T-cell (primary cell): ENCODE measurements around the gene CAMK2A. TPM values are rescaled to one million over a fixed set of nuclear protein-coding genes. Genes with fewer than 3 reads are reported as not detected.

Experiments used
- ATAC-seq, 4 experiments: fragments of 200-7000 bp in 3 of 4; fragments of 150-1000 bp in 1 of 4; cut with Tn5 transposase; replicated peaks in 1 of 4; 1 replicate in 3 of 4; 2 replicates in 1 of 4; pipeline ENCODE4 v1.10.0; 2021; ENCODE audit warnings: moderate library complexity in 3 of 4, mild to moderate bottlenecking in 2 of 4, moderate number of reproducible peaks in 1 of 4
- CTCF ChIA-PET, 2 donors: fragments of 300-600 bp; sonication (Branson Sonifier 250); formaldehyde crosslinking; loops; one replicate each; lab custom pipeline; 2022; ENCODE audit warnings: antibody characterized with exemption in 2 of 2; lab: Charles Lee
- POLR2A ChIA-PET, 2 donors: fragments of 300-600 bp; sonication (Branson Sonifier 250); formaldehyde crosslinking; loops; one replicate each; lab custom pipeline; 2022; ENCODE audit warnings: antibody characterized with exemption in 2 of 2; lab: Charles Lee
- DNase-seq, 35 experiments: peaks; one replicate each; pipeline versions ENCODE4 v3.0.0 to v3.0.0-alpha.2; 2013 to 2023
- H3K27ac ChIP-seq: one replicate; pipeline ENCODE4 v1.5.1; 2013; ENCODE audit warnings: low read length
- H3K27me3 ChIP-seq, 2 experiments: replicated peaks in 1 of 2; 1 replicate in 1 of 2; 2 replicates in 1 of 2; pipeline versions ENCODE4 v1.6.1 to v1.7.0; 2013; ENCODE audit warnings: low read length in 1 of 2, mixed read lengths in 1 of 2; ENCODE audit not compliant: control insufficient read depth in 2 of 2, insufficient read depth in 2 of 2; ENCODE audit errors: extremely low read depth in 1 of 2
- H3K36me3 ChIP-seq, 2 donors: 1 replicate in 1 of 2; 2 replicates in 1 of 2; pipeline versions ENCODE4 v1.6.1 to v1.7.0; 2013; ENCODE audit warnings: low read length in 1 of 2; ENCODE audit not compliant: control insufficient read depth in 2 of 2, insufficient read depth in 1 of 2; ENCODE audit errors: extremely low read depth in 1 of 2
- H3K4me1 ChIP-seq, 2 experiments: 1 replicate in 1 of 2; 2 replicates in 1 of 2; pipeline versions ENCODE4 v1.6.1 to v1.7.0; 2013; ENCODE audit warnings: low read length in 2 of 2, mixed read lengths in 1 of 2; ENCODE audit not compliant: insufficient read depth in 2 of 2, control insufficient read depth in 1 of 2; ENCODE audit errors: extremely low read depth in 1 of 2
- H3K4me3 ChIP-seq, 2 donors: 1 replicate in 1 of 2; 2 replicates in 1 of 2; pipeline versions ENCODE4 v1.5.1 to v1.7.0; 2013; ENCODE audit warnings: mild to moderate bottlenecking in 2 of 2, low read length in 1 of 2, moderate library complexity in 1 of 2; ENCODE audit not compliant: control insufficient read depth in 1 of 2; ENCODE audit errors: extremely low read depth in 1 of 2
- H3K9me3 ChIP-seq: 2 replicates; pipeline ENCODE4 v1.7.0; 2013
- H3K27ac Mint-ChIP-seq, 2 donors: one replicate each; pipeline ENCODE4 v1.8.0; 2020 to 2021; ENCODE audit warnings: mild to moderate bottlenecking in 2 of 2, mixed read lengths in 2 of 2
- H3K27me3 Mint-ChIP-seq, 2 donors: one replicate each; pipeline ENCODE4 v1.8.0; 2021 to 2022; ENCODE audit warnings: mixed read lengths in 2 of 2
- H3K36me3 Mint-ChIP-seq: one replicate; pipeline ENCODE4 v1.8.0; 2021; ENCODE audit warnings: mixed read lengths
- H3K4me1 Mint-ChIP-seq, 3 donors: one replicate each; pipeline ENCODE4 v1.8.0; 2020 to 2022; ENCODE audit warnings: mixed read lengths in 3 of 3, mild to moderate bottlenecking in 1 of 3
- H3K4me3 Mint-ChIP-seq, 3 donors: one replicate each; pipeline ENCODE4 v1.8.0; 2020 to 2022; ENCODE audit warnings: mild to moderate bottlenecking in 3 of 3, mixed read lengths in 3 of 3, moderate library complexity in 3 of 3
- H3K9me3 Mint-ChIP-seq, 3 donors: one replicate each; pipeline ENCODE4 v1.8.0; 2020 to 2022; ENCODE audit warnings: mixed read lengths in 3 of 3
- WGBS: methylation state at CpG from one replicate; pipeline ENCODE4 v1.1.5; 2013; ENCODE audit warnings: missing lambda C conversion rate; ENCODE audit not compliant: insufficient coverage; 5-methylcytosine and 5-hydroxymethylcytosine counted together
- total RNA-seq, 35 experiments: library from RNA in 6 of 35; stranded (reverse) in 6 of 35; fragments of 120-200 nt in 1 of 35; gene quantifications; one replicate each; pipeline versions ENCODE4 v1.2.1 to v1.2.4 and lab custom pipeline; 2013 to 2026

Gene CAMK2A
- total RNA-seq, 5 donors from 2014 or later (not counting 1 experiment from before 2014, with no cell fraction given), result not detected

GRCh38 chr5:150186897-150187296, 102.7 kb downstream of the CAMK2A start:
- peaks cover 27 to 38% of the 10 kb centered on the region in 2 donors for H3K27me3 Mint-ChIP-seq
- no peak overlapping the region for H3K27ac Mint-ChIP-seq
- ChIA-PET POLR2A (no interaction called here), CTCF (no interaction called here)
- H3K4me1 Mint-ChIP-seq, result no peaks in the 10 kb centered on the region
- H3K36me3 Mint-ChIP-seq, result no peaks in the 10 kb centered on the region
- no peaks in the 10 kb centered on the region for H3K36me3 ChIP-seq
- H3K4me3 ChIP-seq, result no peak overlapping the region
- 83% methylated on average over 1 of the region's 4 CpGs for WGBS
- no peaks in the 10 kb centered on the region for H3K9me3 Mint-ChIP-seq
- DNase-seq (no peak), ATAC-seq (no peak)
- H3K9me3 ChIP-seq, result no peaks in the 10 kb centered on the region
- peaks cover 14 to 44% of the 10 kb centered on the region in 2 experiments for H3K27me3 ChIP-seq
- no peak overlapping the region for H3K4me3 Mint-ChIP-seq
- H3K27ac ChIP-seq, result no peak overlapping the region
- H3K4me1 ChIP-seq, result no peaks in the 10 kb centered on the region

GRCh38 chr5:150186137-150186536, 103.4 kb downstream of the CAMK2A start:
- no peaks in the 10 kb centered on the region for H3K4me1 ChIP-seq
- H3K36me3 ChIP-seq, result no peaks in the 10 kb centered on the region
- no peak for ATAC-seq
- CTCF ChIA-PET, result no interaction called here
- H3K27ac ChIP-seq, result no peak overlapping the region
- no peak overlapping the region for H3K4me3 Mint-ChIP-seq
- H3K4me3 ChIP-seq, result no peak overlapping the region
- POLR2A ChIA-PET, result no interaction called here
- H3K27me3 ChIP-seq, result peaks cover 13 to 39% of the 10 kb centered on the region in 2 experiments
- DNase-seq, result no peak
- no peaks in the 10 kb centered on the region for H3K36me3 Mint-ChIP-seq
- peaks cover 21 to 31% of the 10 kb centered on the region in 2 donors for H3K27me3 Mint-ChIP-seq
- 74% methylated on average over 6 of the region's 8 CpGs for WGBS
- no peaks in the 10 kb centered on the region for H3K4me1 Mint-ChIP-seq
- H3K9me3 Mint-ChIP-seq, result no peaks in the 10 kb centered on the region
- no peak overlapping the region for H3K27ac Mint-ChIP-seq
- H3K9me3 ChIP-seq, result no peaks in the 10 kb centered on the region

- Histone ChIP-seq H3K36me3 (no peaks in the 10 kb centered on the region), H3K4me1 (no peaks in the 10 kb centered on the region), H3K27me3 (peaks cover 11 to 36% of the 10 kb centered on the region in 2 experiments), H3K27ac (no peak overlapping the region), H3K4me3 (no peak overlapping the region), H3K9me3 (no peaks in the 10 kb centered on the region)
- Mint-ChIP-seq H3K36me3 (no peaks in the 10 kb centered on the region), H3K4me1 (no peaks in the 10 kb centered on the region), H3K9me3 (no peaks in the 10 kb centered on the region), H3K27me3 (peaks cover 16 to 24% of the 10 kb centered on the region in 2 donors), H3K4me3 (no peak overlapping the region), H3K27ac (no peak overlapping the region)
- WGBS, result 82% methylated on average over 8 of the region's 12 CpGs
- CTCF ChIA-PET, result no interaction called here
- ATAC-seq, result no peak
- POLR2A ChIA-PET, result no interaction called here
- no peak for DNase-seq
These were observed 104.3 kb downstream of the CAMK2A start for GRCh38 chr5:150184990-150185912.

GRCh38 chr5:150184006-150184405, 105.6 kb downstream of the CAMK2A start:
- Histone ChIP-seq H3K4me1 (no peaks in the 10 kb centered on the region), H3K9me3 (no peaks in the 10 kb centered on the region), H3K4me3 (no peak overlapping the region), H3K36me3 (no peaks in the 10 kb centered on the region), H3K27me3 (peaks cover 6 to 34% of the 10 kb centered on the region in 2 experiments), H3K27ac (no peak overlapping the region)
- WGBS, result no CpG with 5 or more reads among the region's 2 CpGs
- no peak overlapping the region for H3K4me3 Mint-ChIP-seq
- ATAC-seq, result no peak
- no peak for DNase-seq
- no peak overlapping the region for H3K27ac Mint-ChIP-seq
- no peaks in the 10 kb centered on the region for H3K9me3 Mint-ChIP-seq
- POLR2A ChIA-PET, result no interaction called here
- H3K4me1 Mint-ChIP-seq, result no peaks in the 10 kb centered on the region
- H3K36me3 Mint-ChIP-seq, result no peaks in the 10 kb centered on the region
- CTCF ChIA-PET, result no interaction called here
- H3K27me3 Mint-ChIP-seq, result peaks cover 7 to 16% of the 10 kb centered on the region in 2 donors

- POLR2A ChIA-PET, result no interaction called here
- no peak overlapping the region for H3K4me3 Mint-ChIP-seq
These were observed 106.1 kb downstream of the CAMK2A start for GRCh38 chr5:150183436-150183835.

GRCh38 chr5:150182774-150183173, 106.8 kb downstream of the CAMK2A start:
- Mint-ChIP-seq H3K36me3 (no peaks in the 10 kb centered on the region), H3K4me3 (no peak overlapping the region), H3K27me3 (peaks cover 12 to 13% of the 10 kb centered on the region in 2 donors), H3K27ac (no peak overlapping the region), H3K9me3 (no peaks in the 10 kb centered on the region), H3K4me1 (no peaks in the 10 kb centered on the region)
- Histone ChIP-seq H3K36me3 (no peaks in the 10 kb centered on the region), H3K27ac (no peak overlapping the region), H3K4me1 (no peaks in the 10 kb centered on the region), H3K27me3 (peaks cover 0 to 25% of the 10 kb centered on the region in 2 experiments), H3K4me3 (no peak overlapping the region), H3K9me3 (no peaks in the 10 kb centered on the region)
- CTCF ChIA-PET, result no interaction called here
- WGBS, result 85% methylated on average over 9 of the region's 10 CpGs
- no peak for ATAC-seq
- POLR2A ChIA-PET, result no interaction called here
- no peak for DNase-seq

More at GRCh38 chr5:150183436-150183835, 106.1 kb downstream of the CAMK2A start:
- Histone ChIP-seq H3K4me1 (no peaks in the 10 kb centered on the region), H3K4me3 (no peak overlapping the region), H3K27ac (no peak overlapping the region), H3K9me3 (no peaks in the 10 kb centered on the region), H3K36me3 (no peaks in the 10 kb centered on the region), H3K27me3 (peaks cover 3 to 29% of the 10 kb centered on the region in 2 experiments)
- CTCF ChIA-PET, result no interaction called here
- DNase-seq (no peak), ATAC-seq (no peak)
- Mint-ChIP-seq H3K27me3 (peaks cover 12 to 13% of the 10 kb centered on the region in 2 donors), H3K27ac (no peak overlapping the region), H3K4me1 (no peaks in the 10 kb centered on the region), H3K36me3 (no peaks in the 10 kb centered on the region), H3K9me3 (no peaks in the 10 kb centered on the region)
- 96% methylated on average over 8 of the region's 12 CpGs for WGBS
